ENCODE measurements around the gene ZNF691.
"Not testable (repeated sequence)": the region's sequence is repeated elsewhere in the genome, so short reads cannot be mapped to it uniquely, and the experiment has no call there.

The ZNF691 gene

GRCh38 chr1:42832641-42833240, 13.7 kb upstream of the ZNF691 start:
- DNase-seq = no peak

- DNase-seq = no peak
These were observed 12.4 kb upstream of the ZNF691 start for GRCh38 chr1:42833981-42834380.

DNA sequence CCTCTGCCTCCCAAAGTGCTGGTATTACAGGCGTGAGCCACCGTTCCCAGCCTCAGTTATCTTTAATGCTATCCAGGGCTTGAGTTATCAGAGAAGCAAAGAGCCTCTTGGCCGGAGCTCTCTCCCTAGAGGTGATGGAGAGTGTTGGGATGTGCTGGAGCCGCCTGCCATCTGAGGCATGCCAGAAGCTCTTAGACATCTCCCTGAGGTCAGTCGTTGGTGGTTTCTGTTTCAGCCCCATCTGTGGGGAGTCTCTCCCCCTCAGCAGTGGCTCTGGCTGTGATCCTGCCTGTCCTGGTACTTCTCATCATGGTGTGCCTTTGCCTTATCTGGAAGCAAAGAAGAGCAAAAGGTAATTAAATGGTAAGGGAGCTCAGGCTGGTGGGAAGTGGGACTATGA, 11.6 kb upstream of the ZNF691 start:
- no peak for DNase-seq

- no peak for DNase-seq
These were observed 11.0 kb upstream of the ZNF691 start for GRCh38 chr1:42835422-42835821.

DNA sequence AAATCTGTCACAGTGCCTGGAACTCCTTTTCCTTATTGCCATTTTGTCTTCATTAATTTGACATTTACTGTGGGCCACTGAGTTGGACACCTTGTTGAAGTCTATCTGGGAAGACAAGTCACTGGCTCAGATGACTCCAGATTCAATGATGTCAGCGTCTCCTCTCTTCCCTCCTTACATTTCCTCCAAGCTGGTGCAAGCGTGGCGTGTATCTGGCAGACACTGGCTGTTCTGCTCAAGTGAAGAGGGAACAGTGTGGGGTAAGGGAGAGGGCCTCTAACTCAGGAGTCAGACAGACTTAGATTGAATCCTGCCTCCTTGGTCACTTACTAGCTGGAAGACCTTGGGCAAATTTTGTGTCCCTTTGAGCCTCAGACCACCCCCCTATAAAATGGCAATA, 8.7 kb upstream of the ZNF691 start:
- DNase-seq = no peak

- no peak for DNase-seq
These were observed 7.8 kb upstream of the ZNF691 start for GRCh38 chr1:42838482-42839190.

DNA sequence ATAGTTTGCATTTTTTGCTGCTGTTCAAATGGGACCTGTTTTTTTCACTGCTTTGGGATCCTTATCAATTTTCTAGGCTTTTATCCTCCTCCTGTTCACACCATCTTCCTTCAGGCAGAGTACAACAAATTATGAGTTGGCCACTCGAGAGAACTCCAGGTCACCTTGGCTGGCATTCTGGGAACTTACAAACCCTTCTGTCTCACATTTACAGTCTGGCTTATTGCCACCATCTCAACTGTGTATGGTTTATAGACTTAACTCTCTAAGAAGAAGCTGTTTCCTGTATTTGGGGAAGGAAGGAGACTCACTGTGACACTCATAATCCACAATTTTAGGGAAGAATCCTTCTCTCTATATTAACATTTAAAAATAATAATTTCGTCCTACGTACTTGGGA, 5.4 kb upstream of the ZNF691 start:
- no peak for DNase-seq

GRCh38 chr1:42841440-42842147, 4.8 kb upstream of the ZNF691 start:
- DNase-seq = no peak

GRCh38 chr1:42844592-42845140, 1.7 kb upstream of the ZNF691 start:
- DNase-seq = no peak

DNA sequence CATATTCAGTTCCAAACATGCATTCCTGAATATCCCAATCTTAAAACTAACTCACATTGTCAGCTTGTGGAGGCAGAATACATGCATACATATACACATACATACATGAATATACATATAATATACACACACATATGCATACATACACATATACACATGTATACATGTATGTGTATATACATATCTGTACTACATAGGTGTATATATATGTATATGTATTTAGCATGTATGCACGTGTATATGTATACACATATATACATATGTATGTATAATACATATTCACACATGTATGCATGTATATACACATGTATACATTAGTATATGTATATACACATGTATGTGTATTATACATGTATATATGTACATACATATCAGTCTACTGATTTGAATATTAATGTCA, 1.2 kb upstream of the ZNF691 start:
- no peak for DNase-seq

- no peak for DNase-seq
These were observed 552 bp upstream of the ZNF691 start for GRCh38 chr1:42845866-42846256.

GRCh38 chr1:42847111-42847595, 740 bp downstream of the ZNF691 start:
- peak in 1 of 5 experiments; percentile 21 for DNase-seq

DNA sequence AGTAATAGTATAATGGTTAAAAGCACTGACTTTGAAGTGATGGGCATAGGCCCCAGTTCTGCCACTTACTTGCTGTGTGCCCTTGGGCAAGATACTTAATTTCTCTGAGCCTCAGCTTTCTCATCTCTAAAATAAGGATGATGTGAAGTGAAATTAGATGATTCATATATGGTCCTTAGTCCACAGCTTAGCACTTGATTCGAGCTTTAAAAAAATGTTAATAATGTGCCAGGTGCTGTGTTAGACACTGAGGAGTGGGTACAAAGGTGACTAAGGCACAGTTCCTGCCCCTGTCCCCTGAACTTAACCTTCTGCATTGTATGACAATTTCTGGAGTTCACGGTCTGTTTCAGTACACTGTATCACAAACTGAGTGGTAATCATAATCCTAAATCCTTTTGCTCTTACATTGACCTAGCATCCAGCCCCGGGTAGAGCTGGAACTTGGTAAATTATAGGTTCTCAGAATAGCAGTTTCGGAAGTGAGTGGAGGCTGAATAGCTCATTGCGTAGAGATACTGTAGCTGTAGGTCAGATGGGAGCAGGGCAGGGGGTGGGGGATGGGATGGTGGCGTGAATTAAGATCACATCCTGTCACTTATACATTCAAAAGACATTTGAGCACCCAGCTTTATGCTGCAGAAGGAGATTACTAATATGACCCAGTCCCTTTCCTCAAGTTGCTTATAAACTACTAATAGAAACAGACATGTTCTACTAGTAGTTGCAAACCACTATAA, 1.5 kb downstream of the ZNF691 start:
- DNase-seq = peak in 1 of 5 experiments; percentile 62

GRCh38 chr1:42848823-42849537, 2.6 kb downstream of the ZNF691 start:
- no peak for DNase-seq

- no peak for DNase-seq
These were observed 3.5 kb downstream of the ZNF691 start for GRCh38 chr1:42849944-42850343.

DNA sequence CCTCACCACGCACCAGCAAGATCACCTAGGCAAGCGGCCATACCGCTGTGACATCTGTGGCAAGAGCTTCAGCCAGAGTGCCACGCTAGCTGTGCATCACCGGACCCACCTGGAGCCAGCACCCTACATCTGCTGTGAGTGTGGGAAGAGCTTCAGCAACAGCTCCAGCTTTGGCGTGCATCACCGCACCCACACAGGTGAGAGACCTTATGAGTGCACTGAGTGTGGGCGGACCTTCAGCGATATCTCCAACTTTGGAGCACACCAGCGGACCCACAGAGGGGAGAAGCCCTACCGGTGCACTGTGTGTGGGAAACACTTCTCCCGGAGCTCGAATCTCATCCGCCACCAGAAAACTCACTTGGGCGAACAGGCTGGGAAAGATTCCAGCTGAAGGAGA, 5.0 kb downstream of the ZNF691 start:
- DNase-seq = no peak

- no peak for DNase-seq
These were observed 5.7 kb downstream of the ZNF691 start for GRCh38 chr1:42851960-42852607.

DNA sequence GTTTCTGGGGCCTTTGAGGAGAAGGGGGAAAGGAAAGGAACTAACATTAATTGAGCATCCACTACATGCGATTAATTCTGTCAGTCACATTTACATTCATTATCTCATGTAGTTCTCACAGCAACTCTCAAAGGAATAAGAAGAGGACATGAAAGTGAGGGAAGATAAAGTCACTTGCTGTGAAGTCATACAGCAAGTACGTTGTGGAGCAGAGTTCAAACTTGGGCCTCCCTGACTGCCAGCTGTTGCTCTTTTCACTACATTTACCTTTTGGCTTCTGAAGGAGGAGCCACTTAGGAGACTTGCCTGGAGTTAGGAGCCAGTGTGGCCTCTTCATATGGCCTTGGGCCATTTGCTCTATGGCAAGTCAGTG, 6.2 kb downstream of the ZNF691 start:
- DNase-seq = no peak

DNA sequence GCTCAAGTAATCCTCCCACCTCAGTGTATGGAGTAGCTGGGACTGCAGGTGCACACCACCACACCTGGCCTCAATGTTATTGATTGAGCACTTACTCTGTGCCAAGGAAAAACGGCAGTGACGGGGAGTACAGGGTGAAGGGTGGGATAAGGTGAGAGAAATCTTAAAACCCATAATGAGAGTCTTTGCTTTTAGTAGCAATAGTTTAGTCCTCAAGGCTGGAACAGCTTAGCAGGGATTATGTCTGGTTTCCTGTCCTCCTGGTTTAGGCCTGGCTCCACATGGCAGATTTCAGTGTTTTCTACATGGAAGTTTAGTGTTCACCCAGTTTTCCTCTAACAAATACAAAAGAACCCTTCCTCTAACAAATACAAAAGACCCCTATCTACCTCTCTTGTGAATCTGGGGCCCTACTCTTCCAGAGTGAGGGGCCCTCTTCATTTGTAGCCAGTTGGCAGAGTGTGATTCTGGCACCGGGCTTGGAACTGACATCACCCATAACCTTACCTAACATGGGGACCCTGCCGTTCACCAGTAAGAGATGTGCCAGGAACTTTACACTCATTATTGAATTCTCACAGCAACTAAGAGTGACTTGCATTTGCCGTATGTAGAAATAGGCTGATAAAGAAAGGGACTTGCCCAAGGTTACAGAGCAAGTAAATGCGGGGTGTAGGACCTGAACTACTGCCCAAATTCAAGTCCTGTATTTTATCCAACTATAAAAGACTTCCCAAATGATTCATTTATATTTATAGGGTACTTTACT, 6.9 kb downstream of the ZNF691 start:
- no peak for DNase-seq

DNA sequence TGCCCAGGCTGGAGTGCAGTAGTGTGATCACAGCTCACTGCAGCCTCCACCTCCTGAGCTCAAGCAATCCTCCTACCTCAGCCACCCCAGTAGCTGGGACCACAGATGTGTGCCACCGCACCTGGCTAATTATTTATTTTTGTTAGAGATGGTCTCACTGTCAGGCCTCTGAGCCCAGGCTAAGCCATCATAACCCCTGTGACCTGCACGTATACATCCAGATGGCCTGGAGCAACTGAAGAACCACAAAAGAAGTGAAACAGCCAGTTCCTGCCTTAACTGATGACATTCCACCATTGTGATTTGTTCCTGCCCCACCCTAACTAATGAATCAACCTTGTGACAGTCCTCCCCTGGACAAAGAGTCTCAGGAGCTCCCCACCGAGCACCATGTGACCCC, 10.1 kb downstream of the ZNF691 start:
- DNase-seq = not testable (repeated sequence)

- not testable (repeated sequence) for DNase-seq
These were observed 13.0 kb downstream of the ZNF691 start for GRCh38 chr1:42859366-42859765.

Data from T-helper 2 cell (primary cell).